ENCODE data around the gene NFATC1. TPM values are rescaled to one million over a fixed set of nuclear protein-coding genes. Genes with fewer than 3 reads are reported as not detected.

Gene NFATC1
- polyA plus RNA-seq, 1 experiment, result 0.73 TPM

- POLR2A ChIA-PET, result interaction anchor here (0.5 kb wide), 1 partner anchor 34 kb away, joined by 3 read pairs; no protein-coding TSS in a partner anchor
- peak; percentile 20 for DNase-seq (ENCODE audit: low read depth, low spot score)
- Histone ChIP-seq H3K9me3 (ENCODE audit: control insufficient read depth, insufficient read depth, low read length) (no peaks in the 10 kb centered on the region; the same call in 1 of the 2 replicates), H3K27me3 (ENCODE audit: control insufficient read depth, insufficient read depth, low read length) (peaks cover 44% of the 10 kb centered on the region), H3K4me3 (ENCODE audit: low read depth, low read length) (peak overlapping the region; percentile 52), H3K27ac (ENCODE audit: low read depth, low read length) (peak overlapping the region; percentile 11)
- no peak for TF ChIP-seq CTCF (IDR thresholded peaks at IDR 0.05; ENCODE audit: low read depth, low read length)
- CTCF ChIA-PET, result interaction anchor here (2.0 kb wide), 1 partner anchor 14 kb away, joined by 15 read pairs; no protein-coding TSS in a partner anchor
Observed at GRCh38 chr18:79393635-79394533, 1.8 kb upstream of the NFATC1 start.

GRCh38 chr18:79394534-79395307 is 1.0 kb upstream of the NFATC1 start:
- Histone ChIP-seq H3K27ac (ENCODE audit: low read depth, low read length) (no peak overlapping the region), H3K9me3 (ENCODE audit: control insufficient read depth, insufficient read depth, low read length) (peaks cover 4% of the 10 kb centered on the region; the same call in 1 of the 2 replicates), H3K27me3 (ENCODE audit: control insufficient read depth, insufficient read depth, low read length) (peaks cover 44% of the 10 kb centered on the region), H3K4me3 (ENCODE audit: low read depth, low read length) (no peak overlapping the region)
- DNase-seq (ENCODE audit: low read depth, low spot score), result no peak
- POLR2A ChIA-PET, result no interaction called here
- CTCF ChIA-PET, result no interaction called here
- TF ChIP-seq CTCF (IDR thresholded peaks at IDR 0.05; ENCODE audit: low read depth, low read length), result no peak

GRCh38 chr18:79395308-79395640 is 456 bp upstream of the NFATC1 start:
- CTCF ChIA-PET, result no interaction called here
- Histone ChIP-seq H3K9me3 (ENCODE audit: control insufficient read depth, insufficient read depth, low read length) (peaks cover 4% of the 10 kb centered on the region; the same call in 1 of the 2 replicates), H3K4me3 (ENCODE audit: low read depth, low read length) (no peak overlapping the region), H3K27ac (ENCODE audit: low read depth, low read length) (no peak overlapping the region), H3K27me3 (ENCODE audit: control insufficient read depth, insufficient read depth, low read length) (peaks cover 42% of the 10 kb centered on the region)
- no peak for DNase-seq (ENCODE audit: low read depth, low spot score)
- POLR2A ChIA-PET, result no interaction called here
- no peak for TF ChIP-seq CTCF (IDR thresholded peaks at IDR 0.05; ENCODE audit: low read depth, low read length)

- Histone ChIP-seq H3K4me3 (ENCODE audit: low read depth, low read length) (peak overlapping the region; percentile 40; the same call in 1 of the 2 replicates), H3K27ac (ENCODE audit: low read depth, low read length) (no peak overlapping the region), H3K27me3 (ENCODE audit: control insufficient read depth, insufficient read depth, low read length) (peaks cover 42% of the 10 kb centered on the region), H3K9me3 (ENCODE audit: control insufficient read depth, insufficient read depth, low read length) (peaks cover 6% of the 10 kb centered on the region; the same call in 1 of the 2 replicates)
- ChIA-PET CTCF (interaction anchor here (1.0 kb wide), 1 partner anchor 18 kb away, joined by 3 read pairs; no protein-coding TSS in a partner anchor), POLR2A (no interaction called here)
- TF ChIP-seq CTCF (IDR thresholded peaks at IDR 0.05; ENCODE audit: low read depth, low read length), result no peak
- DNase-seq (ENCODE audit: low read depth, low spot score), result no peak
Observed at GRCh38 chr18:79396431-79397246, 909 bp downstream of the NFATC1 start.
